ENCODE data around the gene GNAZ. TPM values are rescaled to one million over a fixed set of nuclear protein-coding genes. Genes with fewer than 3 reads are reported as not detected.

GNAZ gene
- total RNA-seq, 1 experiment from 2014 or later: 6.0 TPM

DNA sequence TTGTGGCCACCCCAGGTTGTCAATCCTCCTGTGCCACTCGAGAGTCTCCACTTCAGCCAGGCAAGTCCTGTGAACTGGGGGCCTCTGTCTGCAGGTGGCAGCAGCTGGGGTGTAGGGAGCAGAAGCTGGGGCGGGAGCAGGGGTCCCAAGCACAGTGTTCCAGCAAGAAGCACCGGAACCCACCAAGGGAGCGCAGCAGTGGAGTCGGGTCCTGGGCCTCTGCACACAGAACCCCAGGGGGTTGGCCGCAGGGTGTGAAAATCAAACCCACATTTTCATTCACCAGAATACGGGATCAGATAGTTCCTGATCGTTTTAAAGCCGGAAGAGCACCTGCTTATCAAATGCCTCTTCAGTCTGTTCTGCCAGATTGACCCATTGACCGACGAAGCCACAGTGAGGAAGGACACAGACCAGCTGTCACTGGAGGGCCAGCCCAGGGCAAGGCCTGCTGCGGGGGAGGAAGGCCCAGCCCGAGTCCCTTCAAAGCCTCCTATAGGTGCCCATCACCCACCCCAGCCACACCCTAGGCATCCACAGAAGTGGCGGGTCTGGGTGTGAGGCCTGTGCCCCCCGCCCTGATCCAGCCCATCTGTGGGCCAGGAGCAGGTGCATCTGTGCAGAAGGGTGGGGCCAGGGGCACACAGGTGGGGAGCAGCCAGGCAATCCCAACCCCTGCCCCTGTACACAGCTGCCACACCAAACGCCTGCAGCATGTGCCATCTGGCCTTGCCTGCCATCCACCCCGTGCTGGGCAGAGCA lies 37.3 kb downstream of the GNAZ start:
- H3K27ac Mint-ChIP-seq (ENCODE audit: unreplicated experiment): no peak overlapping the region
- intact Hi-C loops (cut with micrococcal nuclease; ENCODE audit: unreplicated experiment): no loop called here
- no TSS peak for BruUV-seq (replicated peaks)
- TF ChIP-seq, protein P1, sequence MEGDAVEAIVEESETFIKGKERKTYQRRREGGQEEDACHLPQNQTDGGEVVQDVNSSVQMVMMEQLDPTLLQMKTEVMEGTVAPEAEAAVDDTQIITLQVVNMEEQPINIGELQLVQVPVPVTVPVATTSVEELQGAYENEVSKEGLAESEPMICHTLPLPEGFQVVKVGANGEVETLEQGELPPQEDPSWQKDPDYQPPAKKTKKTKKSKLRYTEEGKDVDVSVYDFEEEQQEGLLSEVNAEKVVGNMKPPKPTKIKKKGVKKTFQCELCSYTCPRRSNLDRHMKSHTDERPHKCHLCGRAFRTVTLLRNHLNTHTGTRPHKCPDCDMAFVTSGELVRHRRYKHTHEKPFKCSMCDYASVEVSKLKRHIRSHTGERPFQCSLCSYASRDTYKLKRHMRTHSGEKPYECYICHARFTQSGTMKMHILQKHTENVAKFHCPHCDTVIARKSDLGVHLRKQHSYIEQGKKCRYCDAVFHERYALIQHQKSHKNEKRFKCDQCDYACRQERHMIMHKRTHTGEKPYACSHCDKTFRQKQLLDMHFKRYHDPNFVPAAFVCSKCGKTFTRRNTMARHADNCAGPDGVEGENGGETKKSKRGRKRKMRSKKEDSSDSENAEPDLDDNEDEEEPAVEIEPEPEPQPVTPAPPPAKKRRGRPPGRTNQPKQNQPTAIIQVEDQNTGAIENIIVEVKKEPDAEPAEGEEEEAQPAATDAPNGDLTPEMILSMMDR (IDR thresholded peaks at IDR 0.05; ENCODE audit: unreplicated experiment): no peak
- H3K4me3 Mint-ChIP-seq (ENCODE audit: low read depth, unreplicated experiment): no peak overlapping the region
- H3K36me3 Mint-ChIP-seq (ENCODE audit: insufficient read depth, unreplicated experiment): no peaks in the 10 kb centered on the region
- H3K27me3 Mint-ChIP-seq (ENCODE audit: unreplicated experiment): no peaks in the 10 kb centered on the region
- H3K4me1 Mint-ChIP-seq (ENCODE audit: low read depth, unreplicated experiment): no peaks in the 10 kb centered on the region
- no peaks in the 10 kb centered on the region for H3K9me3 Mint-ChIP-seq (ENCODE audit: low read depth, unreplicated experiment)
- CTCF ChIA-PET: interaction anchor here (1.1 kb wide), 1 partner anchor 8 kb away, joined by 3 read pairs; no protein-coding TSS in a partner anchor
- DNase-seq: no peak

DNA sequence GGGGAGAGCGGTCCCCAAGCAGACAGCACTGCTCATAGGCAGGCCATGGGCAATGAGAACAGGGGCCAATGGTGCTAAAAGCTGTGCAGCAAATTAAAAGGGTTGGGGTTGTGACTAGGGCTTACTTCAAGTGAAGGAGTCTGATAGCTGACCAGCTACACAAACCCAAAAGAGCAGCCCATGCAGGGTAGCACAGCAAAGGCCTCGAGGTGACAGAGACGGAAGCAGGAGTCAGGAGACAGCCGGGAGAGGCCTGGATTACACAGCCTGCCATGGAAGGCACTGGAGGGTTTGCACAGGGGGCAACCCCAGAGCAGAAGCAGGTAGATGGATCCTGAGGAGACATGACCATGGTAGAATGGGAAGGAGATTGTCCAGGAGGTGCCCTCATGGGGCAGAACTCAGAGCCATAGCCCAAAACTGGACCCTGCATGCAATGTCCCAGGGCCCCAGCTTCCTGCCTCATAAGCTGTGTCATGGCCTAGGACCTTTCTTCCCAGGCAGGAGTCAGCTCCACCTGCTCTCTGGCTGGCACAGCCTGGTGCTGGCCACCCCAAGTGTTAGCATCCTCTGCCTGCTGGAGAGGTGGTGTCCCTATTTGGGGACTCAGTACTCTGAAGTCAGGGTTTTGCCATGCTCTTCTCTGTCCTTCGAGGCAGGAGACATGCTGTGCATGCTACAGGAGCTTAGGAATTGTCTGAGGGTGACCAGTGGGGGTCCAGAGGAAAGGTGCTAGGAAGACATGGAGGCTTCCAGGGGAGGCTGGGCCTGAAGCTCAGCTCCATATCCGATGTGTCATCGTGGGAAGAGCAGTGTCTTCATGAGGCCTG lies 38.1 kb downstream of the GNAZ start:
- no peak overlapping the region for H3K4me3 Mint-ChIP-seq (ENCODE audit: low read depth, unreplicated experiment)
- H3K36me3 Mint-ChIP-seq (ENCODE audit: insufficient read depth, unreplicated experiment): no peaks in the 10 kb centered on the region
- CTCF ChIA-PET: interaction anchor here (0.9 to 1.1 kb wide), 2 partner anchors 9 to 423 kb away, joined by 3 read pairs; no protein-coding TSS in a partner anchor
- no peak for DNase-seq
- no peaks in the 10 kb centered on the region for H3K4me1 Mint-ChIP-seq (ENCODE audit: low read depth, unreplicated experiment)
- H3K27me3 Mint-ChIP-seq (ENCODE audit: unreplicated experiment): no peaks in the 10 kb centered on the region
- no TSS peak for BruUV-seq (replicated peaks)
- intact Hi-C loops (cut with micrococcal nuclease; ENCODE audit: unreplicated experiment): no loop called here
- H3K27ac Mint-ChIP-seq (ENCODE audit: unreplicated experiment): no peak overlapping the region
- TF ChIP-seq, protein P1 (IDR thresholded peaks at IDR 0.05; ENCODE audit: unreplicated experiment): no peak
- no peaks in the 10 kb centered on the region for H3K9me3 Mint-ChIP-seq (ENCODE audit: low read depth, unreplicated experiment)

DNA sequence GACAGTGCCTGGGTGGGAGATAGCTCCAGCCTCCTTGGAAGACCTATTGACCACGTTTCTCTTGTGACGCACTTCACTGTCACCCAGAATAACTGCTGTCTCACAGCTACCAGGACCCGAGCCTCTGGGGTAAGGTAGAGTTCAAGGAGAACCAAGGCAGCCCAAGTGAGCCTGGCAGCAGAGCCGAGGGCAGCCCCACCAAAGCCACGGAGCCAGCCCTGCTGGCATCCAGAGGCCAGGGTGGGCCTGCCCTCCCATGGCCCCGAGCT lies 38.7 kb downstream of the GNAZ start:
- intact Hi-C loops (cut with micrococcal nuclease; ENCODE audit: unreplicated experiment): no loop called here
- no peaks in the 10 kb centered on the region for H3K9me3 Mint-ChIP-seq (ENCODE audit: low read depth, unreplicated experiment)
- H3K4me3 Mint-ChIP-seq (ENCODE audit: low read depth, unreplicated experiment): no peak overlapping the region
- CTCF ChIA-PET: interaction anchor here (0.9 kb wide), 1 partner anchor 424 kb away, joined by 3 read pairs; no protein-coding TSS in a partner anchor
- H3K36me3 Mint-ChIP-seq (ENCODE audit: insufficient read depth, unreplicated experiment): no peaks in the 10 kb centered on the region
- H3K27ac Mint-ChIP-seq (ENCODE audit: unreplicated experiment): no peak overlapping the region
- no peaks in the 10 kb centered on the region for H3K4me1 Mint-ChIP-seq (ENCODE audit: low read depth, unreplicated experiment)
- no TSS peak for BruUV-seq (replicated peaks)
- no peak for DNase-seq
- no peaks in the 10 kb centered on the region for H3K27me3 Mint-ChIP-seq (ENCODE audit: unreplicated experiment)
- TF ChIP-seq, protein P1 (IDR thresholded peaks at IDR 0.05; ENCODE audit: unreplicated experiment): no peak

- Mint-ChIP-seq H3K4me3 (ENCODE audit: low read depth, unreplicated experiment) (no peak overlapping the region), H3K4me1 (ENCODE audit: low read depth, unreplicated experiment) (no peaks in the 10 kb centered on the region), H3K9me3 (ENCODE audit: low read depth, unreplicated experiment) (no peaks in the 10 kb centered on the region), H3K27me3 (ENCODE audit: unreplicated experiment) (no peaks in the 10 kb centered on the region), H3K36me3 (ENCODE audit: insufficient read depth, unreplicated experiment) (no peaks in the 10 kb centered on the region), H3K27ac (ENCODE audit: unreplicated experiment) (no peak overlapping the region)
- BruUV-seq (replicated peaks): no TSS peak
- no peak for DNase-seq
- CTCF ChIA-PET: no interaction called here
- intact Hi-C loops (cut with micrococcal nuclease; ENCODE audit: unreplicated experiment): no loop called here
- TF ChIP-seq, protein P1 (IDR thresholded peaks at IDR 0.05; ENCODE audit: unreplicated experiment): no peak
Measured at GRCh38 chr22:23109441-23109978, 39.2 kb downstream of the GNAZ start.

Measured in Calu3 (cell line).